ENCODE results near the gene TMEM205. TPM values are rescaled to one million over a fixed set of nuclear protein-coding genes. Genes with fewer than 3 reads are reported as not detected.

The TMEM205 gene
- total and polyA plus RNA-seq, 2 of the 13 experiments (the other 11 are each of a cell fraction or from before 2014, with no cell fraction given), result 45.5 to 98.7 TPM

DNA sequence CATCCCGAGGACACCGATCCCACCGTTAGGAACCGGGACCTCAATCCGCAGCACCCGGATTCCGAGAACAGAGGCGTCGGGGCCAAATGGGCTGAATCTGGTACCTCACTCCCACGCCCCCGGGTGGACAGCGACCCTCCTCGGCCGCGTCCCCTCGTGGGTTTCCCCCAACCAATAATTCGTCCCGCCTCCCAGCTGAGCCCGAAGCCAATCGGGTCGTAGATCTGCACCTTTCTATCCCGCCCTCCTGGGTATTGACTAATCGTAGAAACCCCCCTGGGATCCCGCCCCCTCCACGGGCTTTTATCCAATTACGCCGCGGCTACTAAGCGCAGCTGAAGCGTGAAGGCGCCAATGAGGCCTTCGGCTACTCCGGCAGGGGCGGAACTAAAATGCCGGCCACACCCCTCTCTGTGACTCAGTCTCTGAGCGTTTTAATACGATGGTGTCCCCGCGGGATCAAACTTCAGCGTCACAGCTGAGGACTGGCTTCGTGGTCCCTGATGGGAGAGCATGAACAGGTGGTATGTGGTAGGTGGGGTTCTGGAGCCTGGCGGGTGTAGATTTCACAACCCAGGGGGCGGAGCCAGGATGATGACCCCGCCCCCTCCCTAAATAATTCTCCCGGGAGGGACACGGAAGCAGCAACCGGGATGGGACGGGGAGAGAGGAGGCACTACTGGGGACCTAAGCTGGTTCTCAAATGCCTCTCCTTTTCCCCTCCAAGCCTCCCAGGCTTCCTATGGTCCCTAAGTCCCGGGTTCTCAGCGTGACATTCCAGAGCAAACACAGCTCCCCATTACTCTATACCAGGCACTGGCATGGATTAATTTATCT lies at the start of gene TMEM205, which contains the start of gene CCDC159 (continued):
- peak; percentile 55 for TF ChIP-seq ZNF687 (CRISPR knock-in tag; IDR thresholded peaks at IDR 0.05)
- TF ChIP-seq MTF2 (CRISPR knock-in tag; IDR thresholded peaks at IDR 0.05; ENCODE audit: borderline replicate concordance), result no peak
- no peak for TF ChIP-seq U2AF2 (IDR thresholded peaks at IDR 0.05; ENCODE audit: low read depth, low read length)
- no peak for TF ChIP-seq ZNF232 (CRISPR knock-in tag; IDR thresholded peaks at IDR 0.05; ENCODE audit: borderline replicate concordance)
- TF ChIP-seq FOXM1 (CRISPR knock-in tag; IDR thresholded peaks at IDR 0.05), result no peak
- TF ChIP-seq MATR3 (CRISPR knock-in tag; IDR thresholded peaks at IDR 0.05), result no peak
- TF ChIP-seq, protein P1, sequence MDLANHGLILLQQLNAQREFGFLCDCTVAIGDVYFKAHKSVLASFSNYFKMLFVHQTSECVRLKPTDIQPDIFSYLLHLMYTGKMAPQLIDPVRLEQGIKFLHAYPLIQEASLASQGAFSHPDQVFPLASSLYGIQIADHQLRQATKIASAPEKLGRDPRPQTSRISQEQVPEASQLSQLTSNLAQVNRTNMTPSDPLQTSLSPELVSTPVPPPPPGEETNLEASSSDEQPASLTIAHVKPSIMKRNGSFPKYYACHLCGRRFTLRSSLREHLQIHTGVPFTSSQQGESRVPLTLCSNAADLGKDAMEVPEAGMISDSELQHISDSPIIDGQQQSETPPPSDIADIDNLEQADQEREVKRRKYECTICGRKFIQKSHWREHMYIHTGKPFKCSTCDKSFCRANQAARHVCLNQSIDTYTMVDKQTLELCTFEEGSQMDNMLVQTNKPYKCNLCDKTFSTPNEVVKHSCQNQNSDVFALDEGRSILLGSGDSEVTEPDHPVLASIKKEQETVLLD (CRISPR knock-in tag; IDR thresholded peaks at IDR 0.05; ENCODE audit: low read depth), result no peak
- TF ChIP-seq KAT8 (CRISPR knock-in tag; IDR thresholded peaks at IDR 0.05), result peak; percentile 64
- peak; percentile 33; the same call in 1 of the 2 replicates for TF ChIP-seq SPEN (CRISPR knock-in tag; IDR thresholded peaks at IDR 0.05; ENCODE audit: low read depth)
- no peak for TF ChIP-seq SSRP1 (CRISPR knock-in tag; IDR thresholded peaks at IDR 0.05)
- TF ChIP-seq ZBTB7B (CRISPR knock-in tag; IDR thresholded peaks at IDR 0.05), result peak; percentile 49; the same call in 1 of the 2 replicates
- no peak for TF ChIP-seq ZNF816 (CRISPR knock-in tag; IDR thresholded peaks at IDR 0.05; ENCODE audit: borderline replicate concordance)
- TF ChIP-seq HNRNPLL (IDR thresholded peaks at IDR 0.05; ENCODE audit: low read depth, low read length, poor library complexity, severe bottlenecking), result peak; percentile 62
- no peak for TF ChIP-seq SRSF4 (IDR thresholded peaks at IDR 0.05; ENCODE audit: low read depth, low read length, poor library complexity, severe bottlenecking)
- no peak for TF ChIP-seq ZSCAN31 (CRISPR knock-in tag; IDR thresholded peaks at IDR 0.05; ENCODE audit: low read depth)
- TF ChIP-seq GATAD1 (CRISPR knock-in tag; IDR thresholded peaks at IDR 0.05), result peak; percentile 62
- peak; percentile 63 for TF ChIP-seq GABPB1 (CRISPR knock-in tag; IDR thresholded peaks at IDR 0.05)
- no peak for TF ChIP-seq HIVEP1 (CRISPR knock-in tag; IDR thresholded peaks at IDR 0.05)
- TF ChIP-seq, protein P2, sequence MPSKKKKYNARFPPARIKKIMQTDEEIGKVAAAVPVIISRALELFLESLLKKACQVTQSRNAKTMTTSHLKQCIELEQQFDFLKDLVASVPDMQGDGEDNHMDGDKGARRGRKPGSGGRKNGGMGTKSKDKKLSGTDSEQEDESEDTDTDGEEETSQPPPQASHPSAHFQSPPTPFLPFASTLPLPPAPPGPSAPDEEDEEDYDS (CRISPR knock-in tag; IDR thresholded peaks at IDR 0.05), result peak; percentile 78; the same call in 1 of the 2 replicates
- TF ChIP-seq MEF2D (CRISPR knock-in tag; IDR thresholded peaks at IDR 0.05), result no peak
- TF ChIP-seq NCOA2 (CRISPR knock-in tag; IDR thresholded peaks at IDR 0.05), result no peak
- TF ChIP-seq ZNF878 (CRISPR knock-in tag; IDR thresholded peaks at IDR 0.05), result no peak
- TF ChIP-seq ZNF672 (CRISPR knock-in tag; IDR thresholded peaks at IDR 0.05), result no peak
- TF ChIP-seq TAF1 (CRISPR knock-in tag; IDR thresholded peaks at IDR 0.05), result no peak; the same call in 1 of the 2 replicates
- peak; percentile 92 for TF ChIP-seq NFYB (CRISPR knock-in tag; IDR thresholded peaks at IDR 0.05)
- no peak for TF ChIP-seq PHB2 (IDR thresholded peaks at IDR 0.05; ENCODE audit: partially characterized antibody)
- TF ChIP-seq ELF1 (CRISPR knock-in tag; IDR thresholded peaks at IDR 0.05), result peak; percentile 77
